SU-DHL-6 (cell line): ENCODE measurements around the gene VPS26B.

Experiments
- H2AFZ ChIP-seq: fragments of 200-600 bp; sonication (generic); 2 replicates; pipeline ENCODE4 v1.6.1; 2014; ENCODE audit warnings: low read depth, mild to moderate bottlenecking, moderate library complexity, mixed read lengths, antibody characterized with exemption, low read length; ENCODE audit not compliant: severe bottlenecking
- H3F3A ChIP-seq: fragments of 200-600 bp; shearing (Covaris generic); 2 replicates; pipeline ENCODE4 v1.6.0; 2016; ENCODE audit warnings: antibody characterized with exemption, mild to moderate bottlenecking; ENCODE audit not compliant: insufficient read depth
- H3K27ac ChIP-seq: fragments of 200-600 bp; sonication (generic); 2 replicates; pipeline ENCODE4 v1.5.1; 2016; ENCODE audit warnings: low read depth, mild to moderate bottlenecking, low read length, moderate library complexity, mixed read lengths
- H3K27me3 ChIP-seq: fragments of 200-600 bp; sonication (generic), shearing (Covaris generic); 2 replicates; pipeline ENCODE4 v1.6.0; 2014; ENCODE audit warnings: mild to moderate bottlenecking, low read length
- H3K36me3 ChIP-seq: fragments of 200-600 bp; sonication (generic); 2 replicates; pipeline ENCODE4 v1.6.1; 2014; ENCODE audit warnings: mild to moderate bottlenecking, low read length, mixed read lengths
- H3K4me2 ChIP-seq: fragments of 300-600, 200-600 bp; shearing (Covaris generic), sonication (generic); 2 replicates; pipeline ENCODE4 v1.6.0; 2014; ENCODE audit warnings: low read length, low read depth, mild to moderate bottlenecking; ENCODE audit not compliant: poor library complexity, severe bottlenecking
- H3K4me3 ChIP-seq: fragments of 200-600 bp; sonication (generic); 2 replicates; pipeline ENCODE4 v1.5.1; 2014; ENCODE audit warnings: antibody characterized with exemption, low read length, mild to moderate bottlenecking, mixed read lengths; ENCODE audit not compliant: insufficient read depth, poor library complexity, severe bottlenecking
- H3K79me2 ChIP-seq: fragments of 200-600 bp; sonication (generic); 2 replicates; pipeline ENCODE4 v1.6.1; 2014; ENCODE audit warnings: mild to moderate bottlenecking, low read length, moderate library complexity; ENCODE audit not compliant: insufficient read depth
- H3K9ac ChIP-seq: fragments of 200-600 bp; sonication (generic); 2 replicates; pipeline ENCODE4 v1.7.0; 2014; ENCODE audit warnings: mild to moderate bottlenecking, low read length
- H3K9me2 ChIP-seq: fragments of 200-600 bp; sonication (generic); replicated peaks from 2 replicates; pipeline ENCODE4 v1.6.1; 2014; ENCODE audit warnings: low read length; ENCODE audit not compliant: insufficient read depth
- H3K9me3 ChIP-seq: fragments of 200-600 bp; sonication (generic); 2 replicates; pipeline ENCODE4 v1.6.1; 2014; ENCODE audit warnings: low read length, mixed read lengths; ENCODE audit not compliant: insufficient read depth
- H4K20me1 ChIP-seq: fragments of 200-600 bp; sonication (generic); 2 replicates; pipeline ENCODE4 v1.6.1; 2014; ENCODE audit warnings: low read depth, mild to moderate bottlenecking, antibody characterized with exemption, low read length, moderate library complexity, mixed read lengths
- EZH2phosphoT487 ChIP-seq: fragments of 200-600 bp; sonication (generic), shearing (Covaris generic); conservative IDR thresholded peaks from 2 replicates; pipeline ENCODE4 v1.6.1; 2018; ENCODE audit warnings: mild to moderate bottlenecking, antibody characterized with exemption, low read length, moderate library complexity, mixed read lengths
- TF ChIP-seq, protein P1 (sequence below): fragments of 200-600 bp; sonication (generic); IDR thresholded peaks from one replicate; pipeline ENCODE4 v1.5.1; 2017; ENCODE audit warnings: antibody characterized with exemption, mild to moderate bottlenecking, low read length, moderate library complexity; ENCODE audit not compliant: insufficient read depth, poor library complexity, severe bottlenecking

The VPS26B gene

GRCh38 chr11:134246100-134246499, 21.6 kb downstream of the VPS26B start:
- no peak overlapping the region for H3K4me3 ChIP-seq
- no peaks in the 10 kb centered on the region for H3F3A ChIP-seq
- no peaks in the 10 kb centered on the region for H3K79me2 ChIP-seq
- H3K27ac ChIP-seq, result no peak overlapping the region
- no peaks in the 10 kb centered on the region for H3K9me2 ChIP-seq
- no peaks in the 10 kb centered on the region for H3K9me3 ChIP-seq
- H2AFZ ChIP-seq, result no peak overlapping the region
- H4K20me1 ChIP-seq, result no peaks in the 10 kb centered on the region
- H3K4me2 ChIP-seq, result no peak overlapping the region
- H3K27me3 ChIP-seq, result no peaks in the 10 kb centered on the region
- no peak for TF ChIP-seq EZH2phosphoT487
- TF ChIP-seq, protein P1, sequence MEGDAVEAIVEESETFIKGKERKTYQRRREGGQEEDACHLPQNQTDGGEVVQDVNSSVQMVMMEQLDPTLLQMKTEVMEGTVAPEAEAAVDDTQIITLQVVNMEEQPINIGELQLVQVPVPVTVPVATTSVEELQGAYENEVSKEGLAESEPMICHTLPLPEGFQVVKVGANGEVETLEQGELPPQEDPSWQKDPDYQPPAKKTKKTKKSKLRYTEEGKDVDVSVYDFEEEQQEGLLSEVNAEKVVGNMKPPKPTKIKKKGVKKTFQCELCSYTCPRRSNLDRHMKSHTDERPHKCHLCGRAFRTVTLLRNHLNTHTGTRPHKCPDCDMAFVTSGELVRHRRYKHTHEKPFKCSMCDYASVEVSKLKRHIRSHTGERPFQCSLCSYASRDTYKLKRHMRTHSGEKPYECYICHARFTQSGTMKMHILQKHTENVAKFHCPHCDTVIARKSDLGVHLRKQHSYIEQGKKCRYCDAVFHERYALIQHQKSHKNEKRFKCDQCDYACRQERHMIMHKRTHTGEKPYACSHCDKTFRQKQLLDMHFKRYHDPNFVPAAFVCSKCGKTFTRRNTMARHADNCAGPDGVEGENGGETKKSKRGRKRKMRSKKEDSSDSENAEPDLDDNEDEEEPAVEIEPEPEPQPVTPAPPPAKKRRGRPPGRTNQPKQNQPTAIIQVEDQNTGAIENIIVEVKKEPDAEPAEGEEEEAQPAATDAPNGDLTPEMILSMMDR, result no peak
- no peaks in the 10 kb centered on the region for H3K36me3 ChIP-seq
- no peak overlapping the region for H3K9ac ChIP-seq

DNA sequence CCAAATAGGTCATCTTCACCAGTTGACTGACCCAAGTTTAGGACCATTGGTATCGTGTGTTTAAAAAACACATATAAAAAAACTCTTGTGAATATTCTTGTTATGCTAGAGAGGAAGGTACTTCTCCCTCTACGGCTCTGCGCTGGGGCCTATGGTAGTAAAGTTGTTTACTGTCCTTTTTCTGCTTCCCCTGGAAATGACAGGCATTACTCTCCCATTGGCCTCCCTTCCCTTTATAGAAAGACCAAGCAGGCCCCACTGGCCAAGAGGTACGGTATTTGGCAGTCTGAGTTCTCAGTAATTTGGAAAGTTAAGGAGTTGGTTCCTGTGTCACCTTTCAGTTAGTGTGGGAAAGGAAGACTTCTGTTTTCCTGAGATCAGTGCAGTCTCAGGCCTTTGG, 22.2 kb downstream of the VPS26B start:
- no peaks in the 10 kb centered on the region for H3K9me3 ChIP-seq
- no peaks in the 10 kb centered on the region for H3K36me3 ChIP-seq
- H3F3A ChIP-seq, result no peaks in the 10 kb centered on the region
- no peak overlapping the region for H3K9ac ChIP-seq
- H3K27me3 ChIP-seq, result no peaks in the 10 kb centered on the region
- no peak overlapping the region for H3K4me2 ChIP-seq
- H3K4me3 ChIP-seq, result no peak overlapping the region
- no peak overlapping the region for H3K27ac ChIP-seq
- TF ChIP-seq, protein P1, result no peak
- no peak for TF ChIP-seq EZH2phosphoT487
- no peak overlapping the region for H2AFZ ChIP-seq
- H3K9me2 ChIP-seq, result no peaks in the 10 kb centered on the region
- no peaks in the 10 kb centered on the region for H3K79me2 ChIP-seq
- no peaks in the 10 kb centered on the region for H4K20me1 ChIP-seq

DNA sequence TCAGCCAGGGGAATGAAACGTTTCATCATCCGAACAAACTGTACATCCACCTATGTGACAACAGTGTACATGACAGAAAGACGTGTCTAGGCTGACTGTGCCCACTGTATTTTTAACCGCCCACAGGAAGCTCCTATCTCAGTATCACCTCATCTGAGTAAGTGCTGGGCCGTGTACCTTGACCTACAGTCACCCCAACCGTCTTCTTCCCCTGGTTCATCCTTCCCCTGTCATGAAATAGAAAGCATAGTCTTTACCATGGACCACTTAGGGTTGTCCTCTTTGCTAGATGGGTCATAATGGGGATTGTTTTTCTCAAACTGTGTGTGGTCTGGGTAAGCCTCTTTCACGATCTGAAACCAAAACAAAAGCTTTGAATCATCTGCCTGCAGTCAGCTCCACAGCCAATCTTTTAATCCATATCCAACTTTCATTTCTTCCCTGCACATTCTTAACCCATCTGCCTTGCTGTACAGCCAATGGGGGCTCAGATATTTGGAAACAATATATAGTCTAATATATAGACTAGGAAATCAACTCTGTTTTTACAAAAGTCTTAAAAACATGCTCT, 24.5 kb downstream of the VPS26B start:
- Histone ChIP-seq H3K9me2 (no peaks in the 10 kb centered on the region), H3K9me3 (no peaks in the 10 kb centered on the region), H3K36me3 (no peaks in the 10 kb centered on the region), H4K20me1 (no peaks in the 10 kb centered on the region), H3F3A (no peaks in the 10 kb centered on the region), H3K4me3 (no peak overlapping the region), H3K27ac (no peak overlapping the region), H2AFZ (no peak overlapping the region), H3K27me3 (no peaks in the 10 kb centered on the region), H3K4me2 (no peak overlapping the region), H3K79me2 (no peaks in the 10 kb centered on the region), H3K9ac (no peak overlapping the region)
- TF ChIP-seq, protein P1, result no peak
- no peak for TF ChIP-seq EZH2phosphoT487
